Right cardiac atrium (tissue), 5 donors: ENCODE measurements around the gene MAGEC2. TPM values are rescaled to one million over a fixed set of nuclear protein-coding genes. Genes with fewer than 3 reads are reported as not detected.

Source experiments
- ATAC-seq, 2 donors: fragments of 200-7000 bp; cut with Tn5 transposase; one replicate each; pipeline versions ENCODE4 v1.8.0 to v1.9.1; 2020; ENCODE audit warnings: moderate library complexity in 2 of 2, mild to moderate bottlenecking in 1 of 2
- DNase-seq, 3 donors: peaks; one replicate each; pipeline ENCODE4 v3.0.0-alpha.2; 2020
- H3K27ac ChIP-seq: one replicate; pipeline ENCODE4 v1.5.1; 2013; ENCODE audit warnings: mild to moderate bottlenecking, low read length, control low read depth, moderate library complexity
- H3K27me3 ChIP-seq: one replicate; pipeline ENCODE4 v1.6.1; 2013; ENCODE audit not compliant: control insufficient read depth, insufficient read depth
- H3K4me1 ChIP-seq: one replicate; pipeline ENCODE4 v1.6.1; 2013; ENCODE audit warnings: low read length; ENCODE audit not compliant: control insufficient read depth, insufficient read depth
- H3K4me3 ChIP-seq: one replicate; pipeline ENCODE4 v1.5.1; 2013; ENCODE audit warnings: low read length, control low read depth
- H3K9me3 ChIP-seq: one replicate; pipeline ENCODE4 v1.6.1; 2013; ENCODE audit warnings: low read length; ENCODE audit not compliant: control insufficient read depth
- WGBS: extraction: QIAGEN DNeasy Blood & Tissue Kit; methylation state at CpG from one replicate; pipeline ENCODE4 v1.1.7; 2013; 5-methylcytosine and 5-hydroxymethylcytosine counted together
- intact Hi-C, 4 donors: fragments of 100-400 bp; cut with DNase I; formaldehyde crosslinking; loops; one replicate each; pipeline versions ENCODE4 v1.11.0 to v1.14.0; 2022 to 2023
- polyA plus RNA-seq: library from polyadenylated mRNA; stranded (reverse); fragments of 200-250 nt; gene quantifications from one replicate; pipeline ENCODE4 v1.2.3, GENCODE V29; 2013
- total RNA-seq, 4 donors: library from RNA; stranded (reverse); fragmentation: NEBNext Ultra II Directional; extraction: Animal tissue kit (Norgen Biotek cat#: 25700); gene quantifications; one replicate each; pipeline ENCODE4 v1.2.1, GENCODE V29; 2021
- donor health status: healthy with polysubstance abuse.
- donor health status: DM: no; HTN: yes; CAD: no.
- donor health status: DM: no; HTN: no; CAD: no.
- donor health status: DM: no; HTN: yes; CAD: no; lungs with severe emphysema.
- donor health status: DM: yes; HTN: yes; CAD: no.

Gene MAGEC2
- total and polyA plus RNA-seq, 5 donors: not detected

DNA sequence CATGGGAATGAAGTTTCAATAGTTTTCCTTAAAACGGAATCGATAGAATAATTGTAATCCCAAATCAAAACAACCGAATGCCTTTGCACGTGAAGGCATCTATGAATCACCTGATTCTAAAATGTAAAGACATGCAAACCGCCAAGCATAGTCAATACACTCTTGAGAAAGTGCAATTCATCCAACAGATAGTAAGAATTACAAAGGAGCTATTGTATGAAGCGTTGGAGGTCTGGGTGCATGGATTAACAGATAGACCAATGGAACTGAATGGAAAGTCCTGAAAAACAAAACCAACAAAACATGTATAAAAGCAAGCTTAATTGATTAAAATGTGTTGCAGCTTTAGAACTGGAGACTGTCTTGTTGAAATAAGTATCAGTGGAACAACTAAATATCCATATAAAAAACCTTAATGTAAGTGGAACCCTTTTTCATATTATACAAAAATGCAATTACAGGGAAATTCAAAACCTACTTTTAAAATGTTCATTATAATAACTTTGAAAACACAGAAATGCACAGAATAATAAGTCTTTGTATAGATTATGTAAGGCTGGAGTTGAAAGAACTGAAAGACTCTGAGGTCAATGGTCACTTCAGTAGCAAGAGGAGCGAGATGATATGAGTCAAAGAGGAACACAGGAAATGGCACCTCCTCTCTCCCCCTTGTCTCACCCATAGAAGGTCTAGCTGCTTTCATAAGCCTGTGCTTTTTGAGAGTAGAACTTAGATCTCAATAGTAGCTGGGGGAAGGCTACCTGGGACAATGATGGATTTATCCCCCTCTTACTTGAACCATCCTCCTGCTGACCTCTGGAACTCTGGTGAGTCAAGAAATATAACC, 20.1 kb downstream of the MAGEC2 start:
- ATAC-seq (no peak), DNase-seq (no peak)
- no peaks in the 10 kb centered on the region for H3K4me1 ChIP-seq
- no peaks in the 10 kb centered on the region for H3K27me3 ChIP-seq
- H3K9me3 ChIP-seq: no peaks in the 10 kb centered on the region
- WGBS: 80% methylated on average over 7 of the region's 7 CpGs
- no peak overlapping the region for H3K4me3 ChIP-seq
- no peak overlapping the region for H3K27ac ChIP-seq
- intact Hi-C loops: no loop called here

- no peak overlapping the region for H3K27ac ChIP-seq
- no peaks in the 10 kb centered on the region for H3K9me3 ChIP-seq
- intact Hi-C loops: no loop called here
- H3K4me1 ChIP-seq: no peaks in the 10 kb centered on the region
- 79% methylated on average over 10 of the region's 10 CpGs for WGBS
- ATAC-seq: no peak
- DNase-seq: no peak
- H3K27me3 ChIP-seq: no peaks in the 10 kb centered on the region
- no peak overlapping the region for H3K4me3 ChIP-seq
These were observed 48.5 kb downstream of the MAGEC2 start for GRCh38 chrX:142156567-142156966.
